Astrocyte (in vitro differentiated cells and primary cell): ENCODE measurements around the gene BTRC.

Experiments used
- CTCF ChIP-seq: IDR thresholded peaks from 2 replicates; pipeline ENCODE4 v1.5.1; 2011; ENCODE audit warnings: low read depth, mild to moderate bottlenecking, inconsistent platforms, low read length, moderate library complexity; ENCODE audit not compliant: insufficient read depth
- EZH2 ChIP-seq: IDR thresholded peaks from 2 replicates; pipeline ENCODE4 v1.6.1; 2012; ENCODE audit warnings: mild to moderate bottlenecking, low read length, inconsistent platforms; ENCODE audit not compliant: insufficient read depth

GRCh38 chr10:101402711-101403110 lies 48.7 kb downstream of the BTRC start:
- TF ChIP-seq CTCF: no peak
- no peak for TF ChIP-seq EZH2
